ENCODE data around the gene CACNA2D3. TPM values are rescaled to one million over a fixed set of nuclear protein-coding genes. Genes with fewer than 3 reads are reported as not detected.

The CACNA2D3 gene
- polyA plus RNA-seq, 5 donors: 1.1 to 2.2 (median 1.6) TPM

- DNase-seq: no peak
Observed at GRCh38 chr3:54337846-54338245, 215.5 kb downstream of the CACNA2D3 start.

DNA sequence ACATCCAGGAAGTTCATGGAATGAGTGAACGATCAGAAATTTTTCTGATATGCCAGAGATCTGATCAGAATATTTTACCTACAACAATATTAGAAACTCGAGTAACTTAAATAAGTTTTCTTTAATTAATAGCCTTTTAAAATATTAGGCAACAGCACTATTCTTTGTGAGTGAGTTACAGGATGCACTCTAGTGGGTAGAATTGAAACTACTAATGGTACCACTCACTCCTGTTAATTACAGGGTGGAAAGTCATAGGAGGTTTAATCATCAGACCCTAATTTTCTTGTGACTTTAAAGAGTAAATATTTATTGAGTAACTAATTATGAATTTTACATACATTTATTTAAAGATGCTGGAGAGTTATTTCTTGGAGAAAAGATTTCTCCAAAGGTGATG is 217.3 kb downstream of the CACNA2D3 start:
- DNase-seq: no peak

DNA sequence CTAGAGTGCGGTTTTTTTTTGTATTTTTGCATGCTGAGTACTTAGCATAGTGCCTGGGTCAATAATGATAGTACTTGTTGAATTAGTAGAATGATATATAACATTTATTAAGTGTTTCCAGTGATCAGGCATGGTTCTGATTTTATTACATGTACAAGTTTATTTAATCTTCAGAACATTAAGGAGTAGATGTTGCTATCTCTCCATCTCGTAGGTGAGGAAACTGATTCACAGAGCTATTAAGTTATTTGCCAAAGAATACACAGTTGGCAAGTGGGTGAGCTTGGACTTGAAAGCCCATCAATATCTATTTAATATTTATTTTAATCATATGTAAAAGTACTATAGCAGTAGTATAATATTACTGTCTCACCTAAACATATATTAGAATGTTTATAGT is 219.5 kb downstream of the CACNA2D3 start:
- DNase-seq: no peak

DNA sequence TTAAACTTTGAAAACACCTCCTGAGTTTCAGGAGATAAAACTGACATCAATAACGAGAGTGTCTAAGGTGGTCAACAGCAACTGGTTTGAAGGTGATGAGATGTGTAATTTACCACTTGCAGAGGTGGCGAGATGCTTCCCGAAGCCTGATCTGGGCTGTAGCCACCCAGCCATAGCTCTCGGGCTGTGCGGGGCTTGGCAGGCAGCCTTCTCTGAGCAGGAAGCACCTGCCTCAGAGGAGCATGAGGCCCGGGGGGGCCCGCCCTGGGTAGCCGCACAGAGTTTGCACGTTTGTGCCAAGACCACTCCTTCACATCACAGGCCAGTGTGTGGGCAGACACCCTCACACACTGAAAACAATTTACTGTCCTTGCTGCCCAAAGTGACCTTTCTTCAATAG is 220.3 kb downstream of the CACNA2D3 start:
- no peak for DNase-seq

DNA sequence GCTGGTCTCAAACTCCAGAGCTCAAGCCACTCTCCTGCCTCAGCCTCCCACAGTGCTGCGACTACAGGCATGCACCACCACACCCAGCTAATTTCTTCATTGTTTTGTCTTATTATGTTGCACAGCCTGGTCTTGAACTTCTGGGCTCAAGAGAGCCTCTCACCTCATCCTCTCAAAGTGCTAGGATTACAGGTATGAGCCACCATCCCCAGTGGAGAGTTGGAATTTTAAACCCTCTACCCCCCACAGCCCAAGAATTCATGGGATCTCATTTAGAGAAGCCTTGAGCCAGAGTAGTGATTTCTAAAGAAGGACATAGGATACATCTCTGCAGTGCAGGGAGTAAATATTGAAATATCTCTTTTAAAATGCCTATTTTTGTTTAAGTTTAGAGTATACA is 221.1 kb downstream of the CACNA2D3 start:
- no peak for DNase-seq

DNA sequence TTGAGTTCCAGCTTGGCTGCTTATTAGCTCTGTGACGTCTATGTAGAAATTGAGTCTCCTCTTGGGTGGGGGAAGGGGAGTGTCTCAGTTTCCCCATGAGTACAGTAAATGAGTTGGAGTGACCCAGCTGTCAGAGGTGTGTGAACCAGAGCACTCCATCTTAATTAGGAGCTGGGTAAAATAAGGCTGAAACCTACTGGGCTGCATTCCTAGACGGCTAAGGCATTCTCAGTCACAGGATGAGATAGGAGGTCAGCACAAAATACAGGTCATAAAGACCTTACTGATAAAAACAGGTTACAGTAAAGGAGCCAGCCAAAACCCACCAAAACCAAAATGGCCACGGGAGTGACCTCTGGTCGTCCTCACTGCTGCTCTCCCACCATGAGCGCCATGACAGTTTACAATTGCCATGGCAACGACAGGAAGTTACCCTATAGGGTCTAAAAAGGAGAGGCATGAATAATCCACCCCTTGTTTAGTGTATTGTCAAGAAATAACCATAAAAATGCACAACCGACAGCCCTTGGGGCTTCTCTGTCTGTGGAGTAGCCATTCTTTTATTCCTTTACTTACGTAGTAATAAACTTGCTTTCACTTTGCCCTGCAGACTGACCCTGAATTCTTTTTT is 222.4 kb downstream of the CACNA2D3 start:
- DNase-seq: no peak

GRCh38 chr3:54345847-54346375 is 223.6 kb downstream of the CACNA2D3 start:
- DNase-seq: no peak

- DNase-seq: no peak
Observed at GRCh38 chr3:54347060-54347459, 224.7 kb downstream of the CACNA2D3 start.

DNA sequence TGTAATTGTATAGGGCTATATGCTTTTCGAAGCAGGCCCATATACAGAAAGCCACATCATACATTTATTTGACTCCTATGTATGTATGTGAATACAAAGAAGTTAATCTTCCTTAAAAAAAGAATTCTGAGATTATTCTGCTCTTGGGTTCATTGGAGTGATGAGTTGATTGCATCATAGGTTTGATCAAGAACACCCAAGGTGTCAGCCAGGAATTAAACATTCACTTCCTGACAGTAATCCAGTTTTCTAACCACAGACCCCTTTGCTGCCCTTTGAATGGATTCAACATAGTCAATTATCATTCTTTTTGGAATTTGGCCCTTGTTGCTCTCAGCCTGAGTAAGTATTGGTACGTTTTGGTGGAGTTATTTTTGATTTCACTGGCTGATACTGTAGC is 225.6 kb downstream of the CACNA2D3 start:
- no peak for DNase-seq

DNA sequence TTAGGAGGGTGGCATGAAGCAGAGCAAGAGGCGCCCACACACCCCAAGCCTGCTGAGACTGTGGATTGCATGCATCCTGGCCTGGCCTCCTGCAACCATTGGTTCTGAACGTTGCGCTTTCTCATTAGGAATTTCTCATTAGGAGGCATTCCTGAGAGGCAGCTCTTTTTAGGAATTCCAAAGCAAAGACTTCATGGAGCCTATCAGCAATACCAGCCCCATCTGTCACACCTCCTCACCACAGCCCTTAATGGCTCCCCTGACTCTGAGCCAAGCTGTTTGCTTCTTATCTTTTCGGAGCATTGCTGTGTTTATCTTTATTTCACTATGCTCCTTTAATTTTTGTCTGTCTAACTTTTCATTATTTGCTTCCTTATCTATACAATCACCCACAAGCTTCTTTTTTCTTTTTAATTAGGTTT is 226.9 kb downstream of the CACNA2D3 start:
- peak; percentile 69 to 74 for DNase-seq

GRCh38 chr3:54349691-54350090 is 227.3 kb downstream of the CACNA2D3 start:
- DNase-seq: peak in 1 of 2 donors; percentile 53

GRCh38 chr3:54353546-54353945 is 231.2 kb downstream of the CACNA2D3 start:
- DNase-seq: no peak

GRCh38 chr3:54353946-54354345 is 231.6 kb downstream of the CACNA2D3 start:
- no peak for DNase-seq

DNA sequence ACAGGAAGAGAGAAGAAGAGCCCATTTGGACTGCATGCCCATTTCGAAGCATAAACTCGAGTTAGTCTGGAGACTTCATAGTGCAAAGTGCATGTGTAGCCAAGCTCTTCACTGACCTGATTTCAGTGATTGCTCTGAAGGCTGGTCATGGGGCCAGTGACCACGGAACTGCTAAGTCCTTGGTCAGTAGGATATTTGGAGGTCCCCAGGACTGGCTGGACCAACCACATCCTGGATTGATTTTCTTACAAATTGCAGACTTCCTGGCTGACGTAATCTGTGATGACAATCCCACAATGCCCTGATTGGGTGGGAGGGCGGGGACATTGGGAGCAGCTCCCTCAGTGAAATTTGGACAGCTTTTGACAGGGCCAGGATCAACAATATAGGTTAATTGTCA is 233.4 kb downstream of the CACNA2D3 start:
- no peak for DNase-seq

DNA sequence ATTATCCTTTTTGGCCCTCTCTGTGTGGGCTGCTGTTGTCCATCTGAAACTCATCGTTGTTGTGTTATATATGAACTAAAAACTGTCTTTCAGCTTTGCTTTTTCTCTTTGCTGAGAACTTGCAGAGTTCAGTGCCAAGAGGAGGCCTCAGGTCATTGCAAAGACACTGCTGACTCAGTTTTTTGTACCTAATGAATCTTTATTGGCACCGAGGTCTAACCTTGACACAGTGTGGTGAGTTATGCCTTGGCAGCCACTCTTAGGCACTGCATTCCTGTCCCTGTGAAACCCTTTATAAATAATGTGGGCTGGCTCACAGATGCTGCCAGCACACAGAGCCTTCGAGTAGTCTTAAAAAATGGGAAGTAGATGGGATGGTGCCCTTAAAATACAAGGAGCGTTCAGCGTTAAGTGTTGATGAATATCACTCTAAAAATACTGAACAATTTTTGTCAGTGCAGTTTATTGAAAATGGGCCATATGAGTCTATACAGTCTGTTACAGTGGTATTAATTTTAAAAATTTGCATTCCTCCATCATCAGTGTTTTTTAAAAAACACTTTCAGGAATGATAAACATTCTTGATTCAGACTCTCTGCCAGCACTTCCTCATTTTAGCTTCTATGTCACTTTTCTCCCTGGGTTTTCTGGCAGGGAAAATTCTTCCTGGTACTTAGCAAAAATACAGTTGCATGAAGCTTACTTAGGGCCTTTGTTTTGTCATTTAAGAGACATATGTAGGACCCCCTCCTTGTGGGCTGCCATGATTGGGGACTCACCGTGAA is 234.1 kb downstream of the CACNA2D3 start:
- DNase-seq: peak in 1 of 2 donors; percentile 55

DNA sequence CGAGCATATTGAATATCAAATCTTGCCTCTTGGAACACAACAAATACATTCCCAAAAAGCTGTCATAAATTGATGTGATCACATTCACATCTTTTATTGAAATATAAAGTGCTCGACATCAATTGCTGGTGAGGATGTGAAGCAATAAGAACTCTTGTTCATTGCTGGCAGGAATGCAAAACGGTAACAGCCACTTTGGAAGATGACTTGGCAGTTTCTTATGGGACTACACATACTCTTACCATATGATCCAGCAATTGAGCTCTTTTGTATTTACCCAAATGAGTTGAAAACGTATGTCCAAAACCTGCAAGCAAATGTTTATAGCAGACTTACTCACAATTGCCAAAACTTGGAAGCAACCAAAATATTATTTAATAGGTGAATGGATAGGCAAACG is 234.9 kb downstream of the CACNA2D3 start:
- no peak for DNase-seq

- DNase-seq: no peak
Observed at GRCh38 chr3:54358316-54358715, 236.0 kb downstream of the CACNA2D3 start.

DNA sequence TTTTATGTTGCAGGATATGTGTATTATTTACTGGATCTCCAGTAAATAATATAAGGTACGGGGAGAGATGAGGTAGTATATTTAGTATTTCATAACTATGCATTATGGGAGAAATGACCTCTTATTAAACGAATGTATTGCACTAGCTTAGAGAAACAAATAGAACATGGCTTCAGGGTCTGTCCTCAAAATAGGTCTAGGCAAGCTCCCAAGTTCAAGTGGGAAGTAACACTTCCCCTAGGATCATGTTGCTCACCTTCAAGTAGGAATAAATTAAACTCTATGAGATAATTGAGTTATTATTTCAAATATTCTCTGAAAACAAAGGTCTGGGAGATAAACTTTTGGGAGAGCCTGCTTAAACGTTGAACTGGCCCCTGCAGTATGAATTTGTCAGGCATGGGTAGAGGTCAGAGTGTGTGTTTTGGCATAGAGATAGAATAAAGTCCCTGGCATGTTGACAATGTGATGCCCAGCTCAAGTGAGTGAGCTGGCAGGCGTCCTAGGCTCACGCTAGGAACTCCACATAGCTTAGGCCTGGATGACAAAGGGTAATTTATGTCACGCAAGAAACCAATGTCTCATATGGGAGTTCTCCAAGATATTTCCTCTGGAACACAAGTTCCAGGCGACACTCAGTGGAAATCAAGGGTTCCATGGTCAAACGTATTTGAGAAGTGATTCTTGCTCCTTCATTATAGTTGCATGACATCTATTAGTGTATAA is 236.8 kb downstream of the CACNA2D3 start:
- no peak for DNase-seq

- DNase-seq: no peak
Observed at GRCh38 chr3:54360320-54360719, 238.0 kb downstream of the CACNA2D3 start.

GRCh38 chr3:54361746-54362283 is 239.5 kb downstream of the CACNA2D3 start:
- no peak for DNase-seq

DNA sequence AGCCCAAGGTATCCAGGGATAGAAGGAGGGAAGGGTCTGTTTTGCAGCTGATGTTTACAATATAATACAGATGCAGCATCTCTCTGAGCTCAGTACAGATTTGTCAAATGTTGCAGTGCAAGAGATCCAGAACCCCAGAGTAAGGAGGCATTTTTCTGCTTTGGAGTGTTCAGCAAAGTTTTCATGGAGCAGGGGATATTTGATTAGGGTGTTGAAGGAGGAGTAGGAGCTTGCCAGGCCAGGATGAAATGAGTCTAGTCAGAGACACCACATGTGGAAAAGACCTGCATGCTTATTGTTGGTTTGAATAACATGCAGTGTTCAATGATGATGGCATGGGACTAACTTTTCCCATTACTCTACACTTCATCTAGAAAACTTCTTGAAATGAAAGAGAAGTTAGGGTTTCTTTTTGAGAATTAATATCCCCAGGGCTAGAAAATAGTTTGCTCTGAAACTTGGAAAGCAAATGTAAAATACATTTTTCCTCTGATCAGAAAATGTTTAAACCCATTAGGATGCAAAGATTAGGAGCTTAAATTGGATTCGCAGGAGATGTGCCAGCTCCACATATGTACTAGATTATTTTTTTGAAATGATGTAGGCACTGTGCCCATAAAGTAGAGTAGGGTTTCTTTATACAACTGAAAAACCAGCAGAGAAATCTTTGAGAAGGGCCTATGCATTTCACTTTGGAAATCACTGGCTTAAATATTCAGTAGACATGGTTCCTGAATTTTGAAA is 243.8 kb downstream of the CACNA2D3 start:
- DNase-seq: no peak

DNA sequence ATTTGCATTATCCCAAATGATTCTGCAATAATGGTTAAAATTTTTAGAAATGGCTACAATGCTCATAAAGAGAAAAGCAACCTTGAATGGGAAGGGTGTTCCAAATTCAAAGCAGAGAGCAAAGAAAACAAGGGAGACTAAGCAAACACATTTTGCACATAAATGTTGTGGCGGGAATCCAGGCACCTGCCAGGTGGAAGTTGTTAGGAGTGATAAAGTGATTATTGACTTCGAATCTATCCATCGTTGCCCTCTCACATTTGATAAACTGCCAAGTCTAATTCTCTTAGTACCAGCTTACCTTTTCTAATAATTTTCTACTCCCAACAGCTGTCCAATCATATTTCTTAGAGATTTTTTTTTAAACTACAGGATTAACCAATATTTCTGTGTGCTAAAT is 244.5 kb downstream of the CACNA2D3 start:
- no peak for DNase-seq

Measured in right lung (tissue), 5 donors.